Adipose tissue (tissue), 3 donors: Measurements from ENCODE around the gene DOC2A. TPM values are rescaled to one million over a fixed set of nuclear protein-coding genes. Genes with fewer than 3 reads are reported as not detected.

Experiments used
- H3K27ac ChIP-seq: one replicate; pipeline ENCODE4 v1.5.1; 2013; ENCODE audit warnings: low read depth, low read length
- WGBS, 3 donors: extraction: QIAGEN DNeasy Blood & Tissue Kit; methylation state at CpG; one replicate each; pipeline ENCODE4 v1.1.7; 2013; 5-methylcytosine and 5-hydroxymethylcytosine counted together
- polyA plus RNA-seq, 3 donors: library from polyadenylated mRNA; stranded (reverse); fragments of 200-250 nt; gene quantifications; one replicate each; pipeline ENCODE4 v1.2.3, GENCODE V29; 2013
- donor health status: healthy with polysubstance abuse.
- donor health status: Bipolar disorder and iron deficiency.
- donor health status: healthy.

Gene DOC2A
- polyA plus RNA-seq, 3 donors: 0.25 to 1.9 (median 0.38) TPM

GRCh38 chr16:30009085-30009862 lies 1.6 kb downstream of the DOC2A start:
- 42 to 59% (median 49%) methylated on average over 22 to 26 of the region's 26 CpGs for whole genome bisulfite sequencing, 3 donors

DNA sequence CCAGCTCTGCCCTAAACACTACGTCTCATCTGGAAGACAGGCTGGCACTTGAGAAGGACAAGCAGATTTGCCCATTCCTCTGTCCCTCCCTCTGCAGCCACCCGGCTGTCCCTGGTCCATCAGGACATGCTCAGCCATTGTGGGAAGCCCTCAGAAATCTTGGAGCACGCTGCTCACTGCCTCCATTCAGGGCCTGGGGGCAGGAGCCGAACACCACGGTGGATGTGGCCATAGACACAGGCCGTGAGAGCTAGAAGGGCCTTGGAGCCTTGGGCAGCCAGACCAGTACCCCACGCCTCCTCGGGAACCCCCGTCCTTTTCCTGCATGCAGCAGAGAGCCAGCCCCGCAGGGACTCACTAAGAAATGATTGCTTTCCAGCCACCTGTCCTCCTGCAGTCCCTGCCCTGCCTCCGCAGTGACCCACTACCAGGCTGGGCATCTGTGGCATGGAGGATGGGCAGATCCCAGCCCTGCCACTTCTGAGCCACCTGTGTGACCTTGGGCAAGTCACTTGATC lies 3.4 kb downstream of the DOC2A start:
- H3K27ac ChIP-seq: no peak overlapping the region
- WGBS, 3 donors: 58 to 76% (median 71%) methylated on average over 11 of the region's 11 CpGs

More at GRCh38 chr16:30009085-30009862, 1.6 kb downstream of the DOC2A start:
- H3K27ac ChIP-seq: no peak overlapping the region

- H3K27ac ChIP-seq: no peak overlapping the region
- WGBS, 3 donors: 81 to 87% (median 84%) methylated on average over 27 to 34 of the region's 34 CpGs
Measured at GRCh38 chr16:30006659-30007377, 4.0 kb downstream of the DOC2A start.

DNA sequence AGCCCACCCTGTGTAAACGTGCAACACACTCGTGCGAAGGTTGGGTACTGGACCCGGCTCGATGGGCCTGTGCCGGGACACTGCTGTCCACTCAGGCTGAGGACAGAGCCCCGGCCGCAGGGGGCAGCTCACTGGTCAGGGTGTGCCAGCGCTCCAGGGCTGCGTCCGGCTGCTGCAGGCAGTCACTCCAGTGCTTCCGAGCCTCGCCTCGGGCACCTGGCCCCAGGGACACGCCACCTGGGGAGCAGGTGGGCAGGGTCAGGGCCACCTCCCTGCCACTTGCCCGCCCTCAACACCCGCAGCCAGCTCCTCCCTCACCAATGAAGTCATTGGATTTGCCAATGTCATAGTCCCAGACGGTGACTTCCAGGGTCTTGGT lies 4.7 kb downstream of the DOC2A start:
- WGBS, 3 donors: 67 to 88% (median 83%) methylated on average over 16 to 18 of the region's 18 CpGs
- H3K27ac ChIP-seq: no peak overlapping the region

DNA sequence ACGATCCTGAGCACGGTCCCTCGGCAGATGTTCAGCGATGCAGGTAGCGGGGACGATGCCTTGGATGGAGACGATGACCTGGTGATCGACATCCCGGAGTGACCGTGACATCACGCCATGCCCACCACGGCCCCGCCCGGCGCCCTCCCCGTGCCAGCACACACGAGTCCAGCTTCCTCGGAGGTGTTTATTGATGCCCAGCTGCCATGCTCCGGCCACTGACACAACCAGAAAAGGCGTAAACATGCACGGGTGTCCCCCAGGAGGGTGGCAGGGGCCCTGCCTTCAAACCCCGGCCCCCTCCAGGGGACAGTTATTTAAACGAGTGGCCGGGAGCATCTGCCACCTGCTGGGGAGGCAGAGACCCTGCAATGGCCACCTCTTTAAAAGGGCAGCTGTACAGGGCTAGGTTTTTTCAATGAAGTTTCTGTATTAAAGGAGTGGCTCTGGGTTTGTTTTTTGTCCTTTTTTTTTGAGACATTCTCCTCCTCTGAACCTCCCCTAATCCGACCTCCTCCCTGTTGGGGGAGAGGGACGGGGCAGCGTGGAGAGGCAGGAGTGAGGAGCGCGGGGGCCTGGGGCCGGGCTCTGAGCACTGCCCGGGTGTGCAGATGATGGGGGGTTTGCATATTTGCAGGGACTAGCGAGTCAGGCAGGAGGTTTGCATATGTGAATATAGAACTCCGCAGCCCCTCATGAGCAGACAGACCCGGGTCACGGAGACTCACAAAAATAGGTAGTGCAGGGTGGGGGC lies 5.3 kb downstream of the DOC2A start:
- 56 to 65% (median 56%) methylated on average over 34 to 35 of the region's 35 CpGs for WGBS, 3 donors

DNA sequence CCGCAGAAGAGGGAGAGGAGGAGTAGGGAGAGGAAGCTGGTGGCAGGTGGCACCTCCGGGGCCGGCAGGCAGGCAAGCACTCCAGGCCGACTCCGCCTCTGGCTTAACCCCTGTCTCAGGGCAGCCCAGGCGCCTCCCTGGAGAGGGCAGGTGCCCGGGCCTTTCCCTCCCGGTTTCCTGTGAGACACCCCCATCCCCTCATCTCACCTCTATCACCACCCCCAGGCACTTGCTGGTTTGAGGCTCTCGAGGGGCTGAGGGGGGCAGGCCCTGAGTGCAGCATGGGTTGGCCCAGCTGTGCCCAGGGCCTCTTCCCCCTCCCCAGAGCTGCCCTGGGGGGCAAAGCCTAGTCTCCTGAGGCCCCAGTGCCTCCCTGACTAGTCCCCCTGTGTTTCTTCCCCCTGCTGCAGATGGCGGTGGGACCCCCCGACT lies 6.0 kb downstream of the DOC2A start:
- 43 to 70% (median 47%) methylated on average over 8 to 11 of the region's 11 CpGs for WGBS, 3 donors
- H3K27ac ChIP-seq: no peak overlapping the region

More for the DNA sequence above, 5.3 kb downstream of the DOC2A start:
- H3K27ac ChIP-seq: no peak overlapping the region

DNA sequence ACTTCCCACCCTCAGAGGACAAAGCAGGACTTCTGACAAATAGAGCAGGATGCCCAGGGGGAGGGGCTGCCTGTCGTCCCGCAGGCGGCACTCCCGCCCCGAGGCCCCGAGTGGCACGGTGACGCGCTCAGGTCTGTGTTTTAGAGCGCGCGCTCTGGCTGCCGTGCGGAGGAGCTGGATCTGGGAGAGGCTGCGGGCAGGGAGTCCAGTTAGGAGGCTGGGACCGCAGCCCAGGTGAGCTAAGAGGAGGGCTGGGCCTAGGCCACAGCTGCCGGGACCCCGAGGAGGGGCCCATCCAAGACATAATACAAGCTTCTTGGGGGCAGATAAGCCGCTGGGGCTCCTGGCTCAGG lies 6.4 kb downstream of the DOC2A start:
- no peak overlapping the region for H3K27ac ChIP-seq
- WGBS, 3 donors: 72 to 76% (median 73%) methylated on average over 18 to 19 of the region's 19 CpGs

GRCh38 chr16:30003670-30004423 lies 7.0 kb downstream of the DOC2A start:
- H3K27ac ChIP-seq: no peak overlapping the region
- WGBS, 3 donors: 83 to 88% (median 84%) methylated on average over 16 to 17 of the region's 17 CpGs

DNA sequence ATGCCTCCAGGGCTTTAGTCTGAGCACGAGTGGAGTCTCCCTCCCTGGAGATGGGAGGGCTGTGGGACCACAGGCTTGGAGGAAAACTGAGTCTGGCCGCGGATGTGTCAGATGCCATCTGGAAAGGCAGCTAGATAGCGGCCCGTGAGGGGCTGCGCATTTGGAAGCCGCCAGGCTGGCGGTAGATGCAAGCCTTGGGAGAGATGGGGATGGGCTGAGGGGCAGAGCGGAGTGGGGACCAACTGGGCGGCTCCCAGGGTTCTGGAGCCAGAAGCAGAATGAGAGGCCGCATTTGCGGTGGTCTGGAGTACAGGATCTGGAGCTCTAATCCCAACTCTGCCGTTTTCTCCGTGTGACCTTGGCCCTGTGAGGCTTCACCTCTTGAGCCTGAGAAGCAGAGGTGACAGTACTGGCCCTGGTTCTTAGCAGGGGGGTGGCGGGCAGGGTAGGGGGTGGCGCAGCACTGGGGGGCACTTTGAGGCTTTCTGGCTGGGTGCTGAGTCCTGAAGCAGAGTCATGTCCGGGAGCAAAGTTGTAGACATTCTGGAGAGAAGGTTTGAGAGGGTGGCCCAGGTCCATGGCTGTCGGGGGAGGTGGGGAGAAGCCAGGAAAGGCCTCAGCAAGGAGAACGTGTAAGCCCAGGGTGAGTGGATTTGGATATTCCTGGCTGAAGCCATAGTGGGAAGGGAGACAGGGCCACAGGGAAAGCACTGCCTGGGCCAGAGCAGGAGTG lies 8.0 kb downstream of the DOC2A start:
- 84 to 86% (median 85%) methylated on average over 19 of the region's 19 CpGs for WGBS, 3 donors
- no peak overlapping the region for H3K27ac ChIP-seq

GRCh38 chr16:30000735-30001631 lies 9.8 kb downstream of the DOC2A start:
- 83 to 86% (median 85%) methylated on average over 31 to 33 of the region's 33 CpGs for WGBS, 3 donors
- no peak overlapping the region for H3K27ac ChIP-seq

- WGBS, 3 donors: 86 to 89% (median 89%) methylated on average over 6 of the region's 6 CpGs
- H3K27ac ChIP-seq: no peak overlapping the region
Measured at GRCh38 chr16:29999605-30000004, 11.2 kb downstream of the DOC2A start.

GRCh38 chr16:29996766-29997250 lies 14.0 kb downstream of the DOC2A start:
- no peak overlapping the region for H3K27ac ChIP-seq
- 18 to 23% (median 21%) methylated on average over 9 of the region's 9 CpGs for WGBS, 3 donors

DNA sequence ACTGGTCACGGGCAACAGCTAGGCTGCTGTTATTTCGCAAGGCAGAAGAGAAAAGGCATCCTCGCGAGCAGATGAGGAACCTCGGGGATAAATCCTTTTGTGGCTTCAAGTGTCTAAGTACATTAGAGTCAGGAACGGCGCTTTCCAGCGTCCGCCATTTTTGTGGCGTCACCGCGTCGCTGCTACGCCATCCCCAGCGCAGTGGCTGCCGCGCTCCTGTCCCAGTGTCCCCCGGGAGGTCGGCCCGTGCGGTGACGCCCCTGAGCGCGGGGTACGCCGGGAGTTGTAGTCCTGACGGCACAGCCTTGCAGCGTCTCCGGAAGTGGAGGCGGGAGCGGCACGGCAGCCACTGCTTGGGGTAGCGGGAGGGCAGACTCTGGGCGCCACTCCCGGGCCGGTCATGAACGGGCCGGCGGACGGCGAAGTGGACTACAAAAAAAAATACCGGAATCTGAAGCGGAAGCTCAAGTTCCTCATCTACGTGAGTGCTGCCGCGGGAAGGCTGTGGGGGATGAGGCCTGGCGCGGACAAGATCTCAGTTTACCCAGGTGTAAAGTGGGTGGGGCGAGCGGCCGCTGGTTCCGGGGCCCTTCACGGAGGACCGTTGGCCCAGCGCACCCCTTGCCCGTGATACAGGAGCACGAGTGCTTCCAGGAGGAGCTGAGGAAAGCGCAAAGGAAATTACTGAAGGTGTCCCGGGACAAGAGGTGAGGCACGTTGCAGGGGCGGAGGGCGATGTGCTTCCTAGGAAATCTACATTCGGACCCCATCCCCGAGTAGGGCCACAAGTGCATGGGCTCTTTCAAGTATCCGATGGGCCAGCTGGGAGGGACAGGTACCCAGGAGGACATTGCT lies 14.7 kb downstream of the DOC2A start, which contains the start of gene INO80E:
Gene INO80E, plus strand, starts transcription at position 331 of the 855 bp plus-strand sequence. Its CDS starts 70 bp downstream, at position 401.
- H3K27ac ChIP-seq: peak within 1 kb of the TSS; percentile 70
- 0 to 1% (median 0%) methylated on average over 63 to 65 of the region's 65 CpGs for WGBS, 3 donors

GRCh38 chr16:29995324-29995910 lies 15.4 kb downstream of the DOC2A start, which contains the start of gene HIRIP3:
Gene HIRIP3, minus strand, starts transcription at chr16:29995617. Its CDS starts 12 bp downstream, at chr16:29995605.
- H3K27ac ChIP-seq: peak within 1 kb of the TSS; percentile 70
- 0 to 1% (median 0%) methylated on average over 53 of the region's 53 CpGs for WGBS, 3 donors
